ENCODE measurements around the gene FOXD4L1.
"Not testable (repeated sequence)": the region's sequence is repeated elsewhere in the genome, so short reads cannot be mapped to it uniquely, and the experiment has no call there.

DNA sequence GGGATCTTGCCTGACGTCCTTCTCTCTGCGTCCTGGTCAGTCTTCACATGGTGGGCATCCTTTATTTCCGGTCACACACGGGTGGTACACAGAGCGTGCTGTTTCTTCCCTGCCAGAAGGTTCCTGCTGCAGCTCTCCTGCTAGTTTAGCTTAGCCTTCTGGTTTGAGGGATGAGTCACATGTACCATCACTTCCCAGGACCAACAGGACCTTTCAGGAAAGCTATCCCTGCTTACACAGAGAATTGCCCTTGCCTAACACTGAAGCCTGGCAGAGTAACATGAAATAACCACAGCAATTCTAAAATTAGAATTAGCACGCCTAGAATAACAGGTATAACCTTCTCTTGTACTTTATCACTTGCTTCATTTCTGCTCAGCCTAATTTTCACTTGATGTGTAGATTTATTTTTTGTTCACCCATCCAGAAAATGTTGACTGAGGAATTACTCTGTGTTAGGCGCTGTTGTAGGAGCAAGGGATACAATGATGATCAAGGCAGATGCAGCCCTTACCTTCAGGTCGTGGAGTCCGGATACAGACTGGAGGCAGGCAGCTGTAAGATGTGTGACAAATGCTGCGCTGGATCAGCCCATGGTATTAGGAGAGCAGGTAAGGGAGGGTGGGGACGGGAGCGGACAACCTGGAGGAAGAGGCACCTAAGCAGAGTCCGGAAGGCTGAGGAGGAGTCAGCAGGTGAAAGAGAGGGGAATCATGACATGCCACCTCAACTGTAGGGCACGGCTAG lies 9.1 kb downstream of the FOXD4L1 start:
- TF ChIP-seq ZNF24 (tag by site-specific recombination; IDR thresholded peaks at IDR 0.05); ZBTB8A (tag by site-specific recombination; IDR thresholded peaks at IDR 0.05); CTCF (tag by site-specific recombination; IDR thresholded peaks at IDR 0.05); TCF7L2 (IDR thresholded peaks at IDR 0.05; ENCODE audit: borderline replicate concordance, low read depth, low read length); GLIS1 (tag by site-specific recombination; IDR thresholded peaks at IDR 0.05); ZNF664 (tag by site-specific recombination; IDR thresholded peaks at IDR 0.05); ZNF449 (tag by site-specific recombination; IDR thresholded peaks at IDR 0.05); PRDM4 (tag by site-specific recombination; IDR thresholded peaks at IDR 0.05); ZNF274 (IDR thresholded peaks at IDR 0.05; ENCODE audit: low read length); ZNF274 (tag by site-specific recombination; IDR thresholded peaks at IDR 0.05; ENCODE audit: borderline replicate concordance); ZNF140 (tag by site-specific recombination; IDR thresholded peaks at IDR 0.05): not testable (repeated sequence)
- TF ChIP-seq, protein P1, sequence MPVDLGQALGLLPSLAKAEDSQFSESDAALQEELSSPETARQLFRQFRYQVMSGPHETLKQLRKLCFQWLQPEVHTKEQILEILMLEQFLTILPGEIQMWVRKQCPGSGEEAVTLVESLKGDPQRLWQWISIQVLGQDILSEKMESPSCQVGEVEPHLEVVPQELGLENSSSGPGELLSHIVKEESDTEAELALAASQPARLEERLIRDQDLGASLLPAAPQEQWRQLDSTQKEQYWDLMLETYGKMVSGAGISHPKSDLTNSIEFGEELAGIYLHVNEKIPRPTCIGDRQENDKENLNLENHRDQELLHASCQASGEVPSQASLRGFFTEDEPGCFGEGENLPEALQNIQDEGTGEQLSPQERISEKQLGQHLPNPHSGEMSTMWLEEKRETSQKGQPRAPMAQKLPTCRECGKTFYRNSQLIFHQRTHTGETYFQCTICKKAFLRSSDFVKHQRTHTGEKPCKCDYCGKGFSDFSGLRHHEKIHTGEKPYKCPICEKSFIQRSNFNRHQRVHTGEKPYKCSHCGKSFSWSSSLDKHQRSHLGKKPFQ (tag by site-specific recombination; IDR thresholded peaks at IDR 0.05) = not testable (repeated sequence)
- TF ChIP-seq, protein P2, sequence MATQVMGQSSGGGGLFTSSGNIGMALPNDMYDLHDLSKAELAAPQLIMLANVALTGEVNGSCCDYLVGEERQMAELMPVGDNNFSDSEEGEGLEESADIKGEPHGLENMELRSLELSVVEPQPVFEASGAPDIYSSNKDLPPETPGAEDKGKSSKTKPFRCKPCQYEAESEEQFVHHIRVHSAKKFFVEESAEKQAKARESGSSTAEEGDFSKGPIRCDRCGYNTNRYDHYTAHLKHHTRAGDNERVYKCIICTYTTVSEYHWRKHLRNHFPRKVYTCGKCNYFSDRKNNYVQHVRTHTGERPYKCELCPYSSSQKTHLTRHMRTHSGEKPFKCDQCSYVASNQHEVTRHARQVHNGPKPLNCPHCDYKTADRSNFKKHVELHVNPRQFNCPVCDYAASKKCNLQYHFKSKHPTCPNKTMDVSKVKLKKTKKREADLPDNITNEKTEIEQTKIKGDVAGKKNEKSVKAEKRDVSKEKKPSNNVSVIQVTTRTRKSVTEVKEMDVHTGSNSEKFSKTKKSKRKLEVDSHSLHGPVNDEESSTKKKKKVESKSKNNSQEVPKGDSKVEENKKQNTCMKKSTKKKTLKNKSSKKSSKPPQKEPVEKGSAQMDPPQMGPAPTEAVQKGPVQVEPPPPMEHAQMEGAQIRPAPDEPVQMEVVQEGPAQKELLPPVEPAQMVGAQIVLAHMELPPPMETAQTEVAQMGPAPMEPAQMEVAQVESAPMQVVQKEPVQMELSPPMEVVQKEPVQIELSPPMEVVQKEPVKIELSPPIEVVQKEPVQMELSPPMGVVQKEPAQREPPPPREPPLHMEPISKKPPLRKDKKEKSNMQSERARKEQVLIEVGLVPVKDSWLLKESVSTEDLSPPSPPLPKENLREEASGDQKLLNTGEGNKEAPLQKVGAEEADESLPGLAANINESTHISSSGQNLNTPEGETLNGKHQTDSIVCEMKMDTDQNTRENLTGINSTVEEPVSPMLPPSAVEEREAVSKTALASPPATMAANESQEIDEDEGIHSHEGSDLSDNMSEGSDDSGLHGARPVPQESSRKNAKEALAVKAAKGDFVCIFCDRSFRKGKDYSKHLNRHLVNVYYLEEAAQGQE (tag by site-specific recombination; IDR thresholded peaks at IDR 0.05) = not testable (repeated sequence)
